KMS-11 (cell line): ENCODE data around the gene FAM124B.

ENCODE experiments used
- H2AFZ ChIP-seq: fragments of 200-600 bp; sonication (generic); 2 replicates; pipeline ENCODE4 v1.6.1; 2016; ENCODE audit warnings: antibody characterized with exemption, mixed run types, low read depth
- H3K27ac ChIP-seq: fragments of 200-600 bp; sonication (generic); 2 replicates; pipeline ENCODE4 v1.6.1; 2016; ENCODE audit warnings: mild to moderate bottlenecking, mixed run types
- H3K27me3 ChIP-seq: fragments of 200-600 bp; sonication (generic); 2 replicates; pipeline ENCODE4 v1.6.1; 2017; ENCODE audit warnings: mild to moderate bottlenecking, low read depth, mixed run types, moderate library complexity; ENCODE audit not compliant: insufficient read depth
- H3K36me3 ChIP-seq: fragments of 200-600 bp; sonication (generic); 2 replicates; pipeline ENCODE4 v1.6.1; 2017; ENCODE audit warnings: mild to moderate bottlenecking, mixed run types; ENCODE audit not compliant: insufficient read depth
- H3K4me1 ChIP-seq: fragments of 200-600 bp; sonication (generic); 2 replicates; pipeline ENCODE4 v1.6.1; 2016; ENCODE audit warnings: mild to moderate bottlenecking, low read depth, mixed run types; ENCODE audit not compliant: poor library complexity, severe bottlenecking
- H3K4me2 ChIP-seq: fragments of 200-600 bp; sonication (generic); 2 replicates; pipeline ENCODE4 v1.7.0; 2016; ENCODE audit warnings: mild to moderate bottlenecking, mixed run types
- H3K4me3 ChIP-seq: fragments of 200-600 bp; sonication (generic); IDR thresholded peaks from 2 replicates; pipeline ENCODE4 v1.6.1; 2017; ENCODE audit warnings: low read depth, low read length, mixed read lengths; ENCODE audit not compliant: insufficient read depth
- H3K79me2 ChIP-seq: fragments of 200-600 bp; sonication (generic); 2 replicates; pipeline ENCODE4 v1.6.1; 2016; ENCODE audit warnings: low read depth, mixed run types; ENCODE audit not compliant: insufficient read depth
- H3K9ac ChIP-seq: fragments of 200-600 bp; sonication (generic); 2 replicates; pipeline ENCODE4 v1.6.1; 2016; ENCODE audit warnings: mild to moderate bottlenecking, mixed run types
- H4K20me1 ChIP-seq: fragments of 200-600 bp; sonication (generic); 2 replicates; pipeline ENCODE4 v1.6.1; 2016; ENCODE audit warnings: mild to moderate bottlenecking, mixed run types; ENCODE audit not compliant: insufficient read depth
- TF ChIP-seq, protein P1 (sequence below): fragments of 200-600 bp; sonication (generic); conservative IDR thresholded peaks from 2 replicates; pipeline ENCODE4 v1.6.1; 2017; ENCODE audit warnings: low read depth, mild to moderate bottlenecking, antibody characterized with exemption, low read length, moderate library complexity, mixed read lengths

Gene FAM124B

DNA sequence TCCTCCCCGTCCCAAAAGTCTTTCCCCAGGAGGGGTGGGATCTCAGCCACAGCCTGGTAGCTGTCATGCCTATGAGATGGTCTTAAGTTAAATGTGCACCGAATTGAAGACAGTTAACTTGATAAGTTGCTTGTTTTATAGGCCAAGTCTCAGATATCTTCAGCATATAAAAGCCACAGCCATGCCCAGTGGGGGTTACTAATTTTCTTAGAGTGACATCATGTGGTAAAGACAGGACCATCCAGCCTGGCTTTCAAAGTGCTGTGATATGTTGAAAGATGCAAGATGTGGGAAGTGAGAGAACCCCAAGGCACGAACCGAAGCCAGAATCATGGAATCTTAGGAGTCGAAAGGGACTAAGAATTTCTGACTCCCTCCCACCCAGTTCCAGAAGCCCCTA is 42.1 kb upstream of the FAM124B start:
- no peaks in the 10 kb centered on the region for H4K20me1 ChIP-seq
- no peak overlapping the region for H3K9ac ChIP-seq
- no peaks in the 10 kb centered on the region for H3K4me1 ChIP-seq
- no peak overlapping the region for H3K4me3 ChIP-seq
- H3K27ac ChIP-seq = no peak overlapping the region
- no peaks in the 10 kb centered on the region for H3K79me2 ChIP-seq
- no peak overlapping the region for H2AFZ ChIP-seq
- no peaks in the 10 kb centered on the region for H3K27me3 ChIP-seq
- H3K36me3 ChIP-seq = no peaks in the 10 kb centered on the region
- TF ChIP-seq, protein P1, sequence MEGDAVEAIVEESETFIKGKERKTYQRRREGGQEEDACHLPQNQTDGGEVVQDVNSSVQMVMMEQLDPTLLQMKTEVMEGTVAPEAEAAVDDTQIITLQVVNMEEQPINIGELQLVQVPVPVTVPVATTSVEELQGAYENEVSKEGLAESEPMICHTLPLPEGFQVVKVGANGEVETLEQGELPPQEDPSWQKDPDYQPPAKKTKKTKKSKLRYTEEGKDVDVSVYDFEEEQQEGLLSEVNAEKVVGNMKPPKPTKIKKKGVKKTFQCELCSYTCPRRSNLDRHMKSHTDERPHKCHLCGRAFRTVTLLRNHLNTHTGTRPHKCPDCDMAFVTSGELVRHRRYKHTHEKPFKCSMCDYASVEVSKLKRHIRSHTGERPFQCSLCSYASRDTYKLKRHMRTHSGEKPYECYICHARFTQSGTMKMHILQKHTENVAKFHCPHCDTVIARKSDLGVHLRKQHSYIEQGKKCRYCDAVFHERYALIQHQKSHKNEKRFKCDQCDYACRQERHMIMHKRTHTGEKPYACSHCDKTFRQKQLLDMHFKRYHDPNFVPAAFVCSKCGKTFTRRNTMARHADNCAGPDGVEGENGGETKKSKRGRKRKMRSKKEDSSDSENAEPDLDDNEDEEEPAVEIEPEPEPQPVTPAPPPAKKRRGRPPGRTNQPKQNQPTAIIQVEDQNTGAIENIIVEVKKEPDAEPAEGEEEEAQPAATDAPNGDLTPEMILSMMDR = no peak
- no peak overlapping the region for H3K4me2 ChIP-seq

DNA sequence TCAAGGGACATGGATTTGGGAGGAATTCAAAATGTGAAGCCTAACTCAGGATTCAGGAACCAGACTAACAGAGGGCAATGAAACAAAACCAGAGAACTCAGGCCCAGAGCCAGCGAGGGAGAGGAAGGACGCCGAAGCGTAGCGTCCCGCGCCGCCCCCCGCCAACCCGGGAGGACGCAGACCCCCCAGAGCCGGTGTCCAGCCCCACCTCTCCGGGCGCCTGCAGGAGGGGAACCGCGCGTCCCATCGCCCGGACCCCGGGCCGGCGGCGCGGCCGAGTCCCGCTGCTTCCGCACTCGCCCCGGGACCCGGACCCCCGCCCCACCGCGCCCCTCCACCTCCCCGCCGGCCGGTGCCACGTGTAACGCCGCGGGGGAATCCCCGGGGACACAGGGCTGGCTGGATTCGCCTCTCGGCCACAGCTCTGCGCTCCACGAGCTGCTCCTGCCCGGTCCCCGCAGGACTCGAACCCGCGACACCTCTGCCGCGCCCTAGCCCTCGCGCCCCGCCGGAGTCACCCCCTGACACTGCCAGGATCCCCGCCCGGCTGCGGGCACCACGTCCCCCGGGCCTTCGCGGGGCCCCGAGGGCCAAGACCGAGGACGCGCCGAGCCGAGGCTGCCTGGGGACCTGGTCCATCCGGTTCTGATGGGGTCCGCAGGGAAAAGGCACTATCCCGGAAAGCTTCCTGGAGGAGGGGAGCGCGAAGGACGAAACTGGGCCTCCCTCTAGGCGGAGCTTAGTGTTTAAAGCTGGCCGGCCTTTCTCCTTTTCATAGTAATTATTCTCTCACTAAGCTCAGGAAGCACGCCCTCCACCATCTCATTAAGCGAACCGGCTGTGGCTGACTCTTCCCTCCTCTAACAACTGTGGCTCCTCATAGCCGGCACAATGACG is 40.4 kb upstream of the FAM124B start:
- Histone ChIP-seq H3K4me1 (no peaks in the 10 kb centered on the region), H3K27me3 (no peaks in the 10 kb centered on the region), H3K4me2 (peak overlapping the region; percentile 38), H2AFZ (peak overlapping the region; percentile 89), H3K9ac (peak overlapping the region; percentile 78), H4K20me1 (no peaks in the 10 kb centered on the region), H3K79me2 (no peaks in the 10 kb centered on the region), H3K27ac (no peak overlapping the region), H3K36me3 (no peaks in the 10 kb centered on the region), H3K4me3 (no peak overlapping the region)
- TF ChIP-seq, protein P1 = no peak

DNA sequence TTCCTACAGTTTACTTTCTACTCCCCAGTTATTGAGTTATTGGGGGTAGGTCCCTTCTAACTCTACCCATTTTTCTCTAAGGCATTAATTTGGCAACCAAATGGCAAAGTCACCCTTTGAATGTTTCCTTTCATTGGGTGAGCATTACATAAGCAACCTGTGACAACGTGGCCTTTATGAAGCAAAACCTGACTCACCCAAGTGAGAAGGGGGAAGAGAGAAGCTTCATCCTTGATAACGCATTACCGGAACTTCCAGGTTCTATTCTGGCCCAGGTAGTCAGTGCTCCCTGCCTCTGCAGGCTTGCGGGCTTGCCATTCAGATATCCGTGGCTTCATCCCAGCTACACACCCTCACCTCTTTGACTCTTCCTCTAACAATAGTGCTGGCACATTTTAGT is 39.1 kb upstream of the FAM124B start:
- Histone ChIP-seq H2AFZ (no peak overlapping the region), H3K27ac (no peak overlapping the region), H3K4me1 (no peaks in the 10 kb centered on the region)

DNA sequence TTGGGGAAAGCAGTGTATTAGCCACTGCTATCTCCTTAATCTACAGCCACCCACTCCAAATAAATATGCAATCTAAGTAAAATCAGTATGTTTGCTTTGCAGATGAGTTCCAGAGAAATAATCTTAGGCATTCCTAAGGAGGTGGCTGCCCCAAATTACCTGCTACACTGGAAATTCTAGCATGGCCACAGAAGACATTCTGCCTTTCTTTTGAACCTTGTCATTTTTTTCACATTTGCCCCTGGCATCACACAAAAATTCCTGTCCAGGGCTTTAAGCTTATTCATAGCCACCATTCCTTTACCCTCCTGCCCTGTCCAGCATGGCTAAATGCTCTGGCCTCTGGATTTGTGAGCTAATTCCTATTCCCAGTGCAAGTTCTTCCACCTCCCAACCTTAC is 36.8 kb upstream of the FAM124B start:
- no peak overlapping the region for H3K9ac ChIP-seq
- no peaks in the 10 kb centered on the region for H4K20me1 ChIP-seq
- H2AFZ ChIP-seq = no peak overlapping the region
- TF ChIP-seq, protein P1 = no peak
- no peaks in the 10 kb centered on the region for H3K4me1 ChIP-seq
- H3K4me2 ChIP-seq = no peak overlapping the region
- no peak overlapping the region for H3K27ac ChIP-seq
- no peak overlapping the region for H3K4me3 ChIP-seq
- H3K36me3 ChIP-seq = no peaks in the 10 kb centered on the region
- no peaks in the 10 kb centered on the region for H3K27me3 ChIP-seq
- no peaks in the 10 kb centered on the region for H3K79me2 ChIP-seq

More for the DNA sequence above, 39.1 kb upstream of the FAM124B start:
- Histone ChIP-seq H3K4me2 (no peak overlapping the region), H3K79me2 (no peaks in the 10 kb centered on the region), H3K36me3 (no peaks in the 10 kb centered on the region), H4K20me1 (no peaks in the 10 kb centered on the region), H3K4me3 (no peak overlapping the region), H3K9ac (no peak overlapping the region), H3K27me3 (no peaks in the 10 kb centered on the region)
- TF ChIP-seq, protein P1 = no peak
